Measurements from ENCODE around the gene AGBL5. TPM values are rescaled to one million over a fixed set of nuclear protein-coding genes. Genes with fewer than 3 reads are reported as not detected.

The AGBL5 gene
- polyA plus RNA-seq, 2 of the 4 experiments (the other 2 are of a cell fraction), result 25.5 to 52.7 TPM

DNA sequence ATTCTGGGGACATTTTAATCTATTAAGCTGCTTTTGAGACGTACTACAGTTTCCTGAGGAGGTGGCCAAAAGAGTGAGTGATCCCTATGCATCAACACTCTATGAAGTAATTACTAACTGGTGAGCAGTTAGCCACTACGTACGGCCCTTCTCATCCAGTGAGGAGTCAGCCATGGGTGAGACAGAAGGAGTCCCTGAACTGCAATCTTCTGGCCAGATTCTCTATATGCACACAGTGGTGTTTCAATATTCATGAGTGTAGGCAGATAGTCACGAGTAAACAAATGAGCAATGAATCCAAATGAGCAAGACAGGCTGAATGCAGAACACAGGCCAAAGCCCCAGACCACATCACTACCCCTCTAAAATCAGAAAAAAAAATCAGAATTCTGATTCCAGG lies 48.5 kb upstream of the AGBL5 start:
- peaks cover 7% of the 10 kb centered on the region; the same call in 1 of the 3 replicates for H3K4me1 ChIP-seq
- TF ChIP-seq HOXA7 (CRISPR knock-in tag; IDR thresholded peaks at IDR 0.05) (no peak), SMC3 (IDR thresholded peaks at IDR 0.05) (no peak), ZFP36 (IDR thresholded peaks at IDR 0.05; ENCODE audit: borderline replicate concordance, partially characterized antibody) (no peak)
- TF ChIP-seq, protein P1, sequence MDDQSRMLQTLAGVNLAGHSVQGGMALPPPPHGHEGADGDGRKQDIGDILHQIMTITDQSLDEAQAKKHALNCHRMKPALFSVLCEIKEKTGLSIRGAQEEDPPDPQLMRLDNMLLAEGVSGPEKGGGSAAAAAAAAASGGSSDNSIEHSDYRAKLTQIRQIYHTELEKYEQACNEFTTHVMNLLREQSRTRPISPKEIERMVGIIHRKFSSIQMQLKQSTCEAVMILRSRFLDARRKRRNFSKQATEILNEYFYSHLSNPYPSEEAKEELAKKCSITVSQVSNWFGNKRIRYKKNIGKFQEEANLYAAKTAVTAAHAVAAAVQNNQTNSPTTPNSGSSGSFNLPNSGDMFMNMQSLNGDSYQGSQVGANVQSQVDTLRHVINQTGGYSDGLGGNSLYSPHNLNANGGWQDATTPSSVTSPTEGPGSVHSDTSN (IDR thresholded peaks at IDR 0.05), result no peak
- TF ChIP-seq, protein P2, sequence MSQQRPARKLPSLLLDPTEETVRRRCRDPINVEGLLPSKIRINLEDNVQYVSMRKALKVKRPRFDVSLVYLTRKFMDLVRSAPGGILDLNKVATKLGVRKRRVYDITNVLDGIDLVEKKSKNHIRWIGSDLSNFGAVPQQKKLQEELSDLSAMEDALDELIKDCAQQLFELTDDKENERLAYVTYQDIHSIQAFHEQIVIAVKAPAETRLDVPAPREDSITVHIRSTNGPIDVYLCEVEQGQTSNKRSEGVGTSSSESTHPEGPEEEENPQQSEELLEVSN (IDR thresholded peaks at IDR 0.05; ENCODE audit: borderline replicate concordance, low read depth), result no peak
- TF ChIP-seq, protein P3, sequence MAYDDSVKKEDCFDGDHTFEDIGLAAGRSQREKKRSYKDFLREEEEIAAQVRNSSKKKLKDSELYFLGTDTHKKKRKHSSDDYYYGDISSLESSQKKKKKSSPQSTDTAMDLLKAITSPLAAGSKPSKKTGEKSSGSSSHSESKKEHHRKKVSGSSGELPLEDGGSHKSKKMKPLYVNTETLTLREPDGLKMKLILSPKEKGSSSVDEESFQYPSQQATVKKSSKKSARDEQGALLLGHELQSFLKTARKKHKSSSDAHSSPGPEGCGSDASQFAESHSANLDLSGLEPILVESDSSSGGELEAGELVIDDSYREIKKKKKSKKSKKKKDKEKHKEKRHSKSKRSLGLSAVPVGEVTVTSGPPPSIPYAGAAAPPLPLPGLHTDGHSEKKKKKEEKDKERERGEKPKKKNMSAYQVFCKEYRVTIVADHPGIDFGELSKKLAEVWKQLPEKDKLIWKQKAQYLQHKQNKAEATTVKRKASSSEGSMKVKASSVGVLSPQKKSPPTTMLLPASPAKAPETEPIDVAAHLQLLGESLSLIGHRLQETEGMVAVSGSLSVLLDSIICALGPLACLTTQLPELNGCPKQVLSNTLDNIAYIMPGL (CRISPR knock-in tag; IDR thresholded peaks at IDR 0.05; ENCODE audit: borderline replicate concordance), result no peak
- H3K9me3 ChIP-seq, result no peaks in the 10 kb centered on the region
- no peak for DNase-seq (ENCODE audit: low read depth in 1 of 2, low spot score in 1 of 2)
- CTCF ChIA-PET, result interaction anchor here (1.1 to 3.8 kb wide), 5 partner anchors 12 to 157 kb away, joined by 3 to 29 read pairs (median 14); no protein-coding TSS in a partner anchor
- no peak overlapping the region for H3K4me3 ChIP-seq
- peak in 1 of 2 experiments; percentile 23; a peak in 1 of 6 replicates for ATAC-seq
- H3K27ac ChIP-seq, result no peak overlapping the region
- no peak for FAIRE-seq
- WGBS (ENCODE audit: missing lambda C conversion rate), result 85% methylated on average over 4 of the region's 4 CpGs
- H3K4me2 ChIP-seq, result no peak overlapping the region
- POLR2A ChIA-PET, result no interaction called here

DNA sequence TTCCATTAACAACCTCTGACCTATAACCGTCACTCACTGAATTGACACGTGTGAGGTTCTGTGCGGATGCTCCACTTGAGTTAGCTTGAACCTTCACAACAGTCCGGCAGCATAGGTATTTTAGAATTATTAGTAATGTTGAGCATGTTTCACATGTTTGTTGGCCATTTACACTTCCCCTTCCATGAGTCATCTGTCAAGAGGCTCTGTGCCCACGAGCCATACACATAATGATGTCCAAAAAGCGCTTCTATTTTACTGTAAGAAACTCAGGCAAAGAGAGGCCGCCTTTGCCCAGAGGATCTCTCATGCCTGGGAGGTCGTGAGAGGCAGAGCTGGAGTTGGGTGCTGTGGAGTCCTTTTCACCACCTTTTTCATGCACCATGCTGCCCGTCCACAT lies 47.6 kb upstream of the AGBL5 start:
- H3K4me1 ChIP-seq, result peaks cover 7% of the 10 kb centered on the region; the same call in 1 of the 3 replicates
- FAIRE-seq (no peak), DNase-seq (ENCODE audit: low read depth in 1 of 2, low spot score in 1 of 2) (no peak), ATAC-seq (no peak)
- WGBS (ENCODE audit: missing lambda C conversion rate), result 64% methylated on average over 9 of the region's 9 CpGs
- TF ChIP-seq ZFP36 (IDR thresholded peaks at IDR 0.05; ENCODE audit: borderline replicate concordance, partially characterized antibody) (no peak), FOSL2 (IDR thresholded peaks at IDR 0.05) (no peak), FOSL2 (CRISPR knock-in tag; IDR thresholded peaks at IDR 0.05) (0 out of 2 replicates have a peak, but pooled peaks have one; percentile 5)
- ChIA-PET POLR2A (no interaction called here), CTCF (interaction anchor here (0.8 to 3.8 kb wide), 8 partner anchors 8 to 158 kb away, joined by 3 to 29 read pairs (median 4); no protein-coding TSS in a partner anchor)
- H3K4me3 ChIP-seq, result no peak overlapping the region
- H3K9me3 ChIP-seq, result no peaks in the 10 kb centered on the region
- H3K27ac ChIP-seq, result no peak overlapping the region
- no peak overlapping the region for H3K4me2 ChIP-seq

DNA sequence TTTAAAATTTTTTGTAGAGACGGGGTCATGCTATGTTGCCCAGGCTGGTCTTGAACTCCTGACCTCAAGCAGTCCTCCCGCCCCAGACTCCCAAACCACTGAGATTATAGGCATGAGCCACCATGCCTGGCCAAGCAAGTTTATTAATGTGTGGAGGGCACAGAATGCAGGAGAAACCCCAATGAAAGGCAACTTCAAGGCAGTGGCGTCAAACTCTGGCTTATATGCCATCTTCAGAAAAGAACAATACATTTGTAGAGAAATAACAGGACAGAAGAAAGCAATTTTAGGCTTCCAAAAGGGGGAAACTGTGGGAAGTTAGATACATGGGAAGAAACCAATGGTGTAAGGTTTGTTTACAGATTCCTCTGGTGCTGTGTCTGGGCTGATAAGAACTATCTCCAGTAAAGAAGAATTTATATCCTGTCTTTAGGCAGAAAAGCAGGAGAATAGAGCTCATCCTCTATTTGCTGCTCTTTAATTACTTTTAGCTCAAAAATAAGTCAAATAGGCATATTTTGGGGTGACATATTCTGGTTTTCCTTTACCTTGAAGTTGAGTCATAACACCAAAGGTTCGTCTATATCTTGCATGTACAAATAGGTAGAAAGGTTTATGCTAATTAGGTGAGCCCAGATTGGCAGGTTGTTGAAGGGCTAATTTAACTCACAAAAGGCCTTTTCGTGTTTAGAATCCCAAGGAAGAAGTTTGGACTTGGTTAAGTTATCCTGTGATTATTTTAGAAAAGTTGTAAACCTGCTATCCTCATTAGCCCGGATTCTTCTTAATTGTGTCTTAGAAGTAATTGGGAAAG lies 44.7 kb upstream of the AGBL5 start:
- POLR2A ChIA-PET, result no interaction called here
- H3K4me1 ChIP-seq, result peaks cover 27% of the 10 kb centered on the region
- H3K4me2 ChIP-seq, result no peak overlapping the region
- DNase-seq (ENCODE audit: low read depth in 1 of 2, low spot score in 1 of 2), result no peak
- no peaks in the 10 kb centered on the region for H3K9me3 ChIP-seq
- CTCF ChIA-PET, result interaction anchor here (1.0 to 2.8 kb wide), 7 partner anchors 8 to 161 kb away, joined by 3 to 30 read pairs (median 4); no protein-coding TSS in a partner anchor
- WGBS (ENCODE audit: missing lambda C conversion rate), result 72% methylated on average over 6 of the region's 6 CpGs
- no peak overlapping the region for H3K27ac ChIP-seq
- no peak for FAIRE-seq
- no peak for ATAC-seq
- no peak overlapping the region for H3K4me3 ChIP-seq
- TF ChIP-seq, protein P3 (CRISPR knock-in tag; IDR thresholded peaks at IDR 0.05; ENCODE audit: borderline replicate concordance), result no peak
- TF ChIP-seq RARB (CRISPR knock-in tag; IDR thresholded peaks at IDR 0.05), result no peak
- TF ChIP-seq ESRRA (IDR thresholded peaks at IDR 0.05; ENCODE audit: borderline replicate concordance, low read length), result no peak
- TF ChIP-seq TP53 (CRISPR knock-in tag; IDR thresholded peaks at IDR 0.05), result no peak
- TF ChIP-seq, protein P4, sequence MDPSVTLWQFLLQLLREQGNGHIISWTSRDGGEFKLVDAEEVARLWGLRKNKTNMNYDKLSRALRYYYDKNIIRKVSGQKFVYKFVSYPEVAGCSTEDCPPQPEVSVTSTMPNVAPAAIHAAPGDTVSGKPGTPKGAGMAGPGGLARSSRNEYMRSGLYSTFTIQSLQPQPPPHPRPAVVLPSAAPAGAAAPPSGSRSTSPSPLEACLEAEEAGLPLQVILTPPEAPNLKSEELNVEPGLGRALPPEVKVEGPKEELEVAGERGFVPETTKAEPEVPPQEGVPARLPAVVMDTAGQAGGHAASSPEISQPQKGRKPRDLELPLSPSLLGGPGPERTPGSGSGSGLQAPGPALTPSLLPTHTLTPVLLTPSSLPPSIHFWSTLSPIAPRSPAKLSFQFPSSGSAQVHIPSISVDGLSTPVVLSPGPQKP (IDR thresholded peaks at IDR 0.05; ENCODE audit: low read depth, low read length), result no peak
- no peak for TF ChIP-seq CHD4 (IDR thresholded peaks at IDR 0.05; ENCODE audit: borderline replicate concordance)
- no peak for TF ChIP-seq EHF (CRISPR knock-in tag; IDR thresholded peaks at IDR 0.05)
- TF ChIP-seq HDAC2 (IDR thresholded peaks at IDR 0.05), result no peak
- no peak for TF ChIP-seq FOXS1 (CRISPR knock-in tag; IDR thresholded peaks at IDR 0.05)
- TF ChIP-seq, protein P5, sequence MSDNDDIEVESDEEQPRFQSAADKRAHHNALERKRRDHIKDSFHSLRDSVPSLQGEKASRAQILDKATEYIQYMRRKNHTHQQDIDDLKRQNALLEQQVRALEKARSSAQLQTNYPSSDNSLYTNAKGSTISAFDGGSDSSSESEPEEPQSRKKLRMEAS (IDR thresholded peaks at IDR 0.05), result no peak
- TF ChIP-seq, protein P6, sequence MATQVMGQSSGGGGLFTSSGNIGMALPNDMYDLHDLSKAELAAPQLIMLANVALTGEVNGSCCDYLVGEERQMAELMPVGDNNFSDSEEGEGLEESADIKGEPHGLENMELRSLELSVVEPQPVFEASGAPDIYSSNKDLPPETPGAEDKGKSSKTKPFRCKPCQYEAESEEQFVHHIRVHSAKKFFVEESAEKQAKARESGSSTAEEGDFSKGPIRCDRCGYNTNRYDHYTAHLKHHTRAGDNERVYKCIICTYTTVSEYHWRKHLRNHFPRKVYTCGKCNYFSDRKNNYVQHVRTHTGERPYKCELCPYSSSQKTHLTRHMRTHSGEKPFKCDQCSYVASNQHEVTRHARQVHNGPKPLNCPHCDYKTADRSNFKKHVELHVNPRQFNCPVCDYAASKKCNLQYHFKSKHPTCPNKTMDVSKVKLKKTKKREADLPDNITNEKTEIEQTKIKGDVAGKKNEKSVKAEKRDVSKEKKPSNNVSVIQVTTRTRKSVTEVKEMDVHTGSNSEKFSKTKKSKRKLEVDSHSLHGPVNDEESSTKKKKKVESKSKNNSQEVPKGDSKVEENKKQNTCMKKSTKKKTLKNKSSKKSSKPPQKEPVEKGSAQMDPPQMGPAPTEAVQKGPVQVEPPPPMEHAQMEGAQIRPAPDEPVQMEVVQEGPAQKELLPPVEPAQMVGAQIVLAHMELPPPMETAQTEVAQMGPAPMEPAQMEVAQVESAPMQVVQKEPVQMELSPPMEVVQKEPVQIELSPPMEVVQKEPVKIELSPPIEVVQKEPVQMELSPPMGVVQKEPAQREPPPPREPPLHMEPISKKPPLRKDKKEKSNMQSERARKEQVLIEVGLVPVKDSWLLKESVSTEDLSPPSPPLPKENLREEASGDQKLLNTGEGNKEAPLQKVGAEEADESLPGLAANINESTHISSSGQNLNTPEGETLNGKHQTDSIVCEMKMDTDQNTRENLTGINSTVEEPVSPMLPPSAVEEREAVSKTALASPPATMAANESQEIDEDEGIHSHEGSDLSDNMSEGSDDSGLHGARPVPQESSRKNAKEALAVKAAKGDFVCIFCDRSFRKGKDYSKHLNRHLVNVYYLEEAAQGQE (IDR thresholded peaks at IDR 0.05), result no peak
- TF ChIP-seq ZFP36 (IDR thresholded peaks at IDR 0.05; ENCODE audit: borderline replicate concordance, partially characterized antibody), result no peak
- TF ChIP-seq BHLHE40 (IDR thresholded peaks at IDR 0.05; ENCODE audit: low read depth, low read length), result no peak
- TF ChIP-seq GATA3 (IDR thresholded peaks at IDR 0.05; ENCODE audit: borderline replicate concordance), result no peak
- TF ChIP-seq MAFK (IDR thresholded peaks at IDR 0.05; ENCODE audit: partially characterized antibody), result no peak
